Activated CD4-positive, alpha-beta T cell treated with anti-CD3 and anti-CD28 coated beads for 48 hours (primary cell): Measurements from ENCODE around the gene NME7.

ENCODE experiments used
- DNase-seq: peaks from one replicate; pipeline ENCODE4 v3.0.0-alpha.2; 2020

The NME7 gene

DNA sequence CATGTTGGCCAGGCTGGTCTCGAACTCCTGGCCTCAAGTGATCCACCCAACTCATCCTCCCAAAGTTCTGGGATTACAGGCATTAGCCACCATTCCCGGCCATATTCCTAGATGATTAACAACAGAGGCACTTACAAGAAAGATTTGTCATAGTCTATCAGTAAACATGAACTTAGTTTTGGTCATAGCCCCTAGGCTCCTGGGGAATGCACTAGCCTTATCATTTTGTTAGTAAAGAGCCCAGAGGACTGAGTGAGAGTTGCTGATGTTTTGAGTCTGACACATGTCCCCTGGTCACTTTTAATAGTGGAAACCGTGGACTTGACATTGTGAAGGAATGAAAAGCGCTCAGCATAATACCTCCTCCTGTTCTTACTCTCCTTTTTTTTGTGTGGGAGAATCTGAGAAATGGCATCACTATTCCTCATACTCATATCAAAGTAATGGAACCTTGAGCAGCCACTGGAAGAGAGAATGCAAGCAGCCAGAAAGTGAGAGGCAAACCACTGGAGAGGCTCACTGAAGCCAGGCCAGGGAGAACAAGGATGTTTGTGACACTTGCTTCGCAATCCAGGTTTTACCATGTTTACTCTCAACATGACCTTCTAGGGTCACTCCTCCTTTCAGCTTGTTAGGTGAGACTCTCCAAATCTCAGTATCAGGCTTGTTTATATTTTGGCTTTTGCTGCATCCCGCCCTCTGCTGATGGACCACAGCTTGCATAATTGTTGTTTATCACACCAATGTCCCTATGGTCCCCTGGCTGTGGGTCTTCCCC, 246.3 kb downstream of the NME7 start:
- DNase-seq: no peak

DNA sequence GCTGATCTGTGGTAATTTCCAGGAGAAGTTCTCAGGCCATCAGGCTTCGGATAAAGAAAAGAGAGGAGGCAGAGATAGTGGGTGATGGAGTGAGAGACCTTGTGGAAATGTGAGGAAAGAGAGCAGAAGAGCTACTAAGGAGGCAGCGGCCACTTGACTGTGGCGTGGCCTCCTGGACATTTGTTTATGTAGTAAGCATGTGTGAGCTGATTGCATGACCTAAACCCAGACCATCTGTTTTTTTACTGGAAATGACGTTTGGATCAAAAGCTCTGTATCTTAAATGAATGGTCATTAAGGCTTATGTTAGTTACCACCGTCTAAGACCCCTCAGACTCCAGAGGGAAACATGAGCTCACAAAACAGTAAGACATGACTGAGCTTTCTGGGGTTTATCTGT, 247.5 kb downstream of the NME7 start:
- no peak for DNase-seq

GRCh38 chr1:169119405-169119804, 248.2 kb downstream of the NME7 start:
- DNase-seq: no peak

DNA sequence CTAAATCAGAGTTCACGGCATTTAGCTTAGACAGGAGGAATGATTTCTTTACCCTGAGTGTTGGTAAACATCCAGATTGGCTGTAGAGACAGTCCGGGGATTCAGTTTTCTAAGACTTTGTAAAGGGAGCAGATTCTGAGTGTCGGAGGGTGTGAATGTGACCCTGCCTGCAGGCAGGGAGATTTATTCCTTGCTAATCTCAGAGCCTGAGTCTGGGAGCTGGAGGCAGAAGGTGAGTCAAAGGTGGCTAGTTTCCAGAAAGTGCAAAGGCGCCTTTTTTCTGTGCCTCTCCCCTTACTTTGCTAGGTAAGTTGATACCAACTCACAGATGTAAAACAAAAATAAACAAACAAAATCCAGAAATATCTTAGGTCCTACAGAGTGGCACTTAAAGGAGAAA, 249.4 kb downstream of the NME7 start:
- no peak for DNase-seq

- DNase-seq: no peak
Measured at GRCh38 chr1:169117599-169117998, 250.0 kb downstream of the NME7 start.

DNA sequence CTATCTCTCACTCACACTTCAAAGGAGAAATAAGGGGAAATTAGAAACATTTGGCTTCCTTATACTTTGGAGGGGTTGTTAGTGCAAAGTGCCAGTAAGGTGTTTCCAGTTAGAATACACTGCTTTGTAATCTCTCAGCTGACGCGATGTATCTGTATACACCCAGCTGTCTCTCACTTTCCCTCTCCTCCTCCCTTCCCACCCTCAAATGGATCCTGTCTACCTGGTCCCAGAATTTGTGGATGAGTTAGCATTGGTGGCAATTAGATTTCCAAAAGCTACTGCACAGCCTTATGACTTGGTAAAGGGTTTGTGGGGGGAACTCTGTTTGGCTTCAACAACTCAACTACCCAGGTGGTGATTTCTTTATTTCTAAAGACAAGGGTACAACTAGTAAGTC, 250.6 kb downstream of the NME7 start:
- DNase-seq: no peak

- DNase-seq: peak; percentile 54
Measured at GRCh38 chr1:169115891-169116585, 251.6 kb downstream of the NME7 start.

GRCh38 chr1:169113613-169114119, 253.9 kb downstream of the NME7 start:
- no peak for DNase-seq

DNA sequence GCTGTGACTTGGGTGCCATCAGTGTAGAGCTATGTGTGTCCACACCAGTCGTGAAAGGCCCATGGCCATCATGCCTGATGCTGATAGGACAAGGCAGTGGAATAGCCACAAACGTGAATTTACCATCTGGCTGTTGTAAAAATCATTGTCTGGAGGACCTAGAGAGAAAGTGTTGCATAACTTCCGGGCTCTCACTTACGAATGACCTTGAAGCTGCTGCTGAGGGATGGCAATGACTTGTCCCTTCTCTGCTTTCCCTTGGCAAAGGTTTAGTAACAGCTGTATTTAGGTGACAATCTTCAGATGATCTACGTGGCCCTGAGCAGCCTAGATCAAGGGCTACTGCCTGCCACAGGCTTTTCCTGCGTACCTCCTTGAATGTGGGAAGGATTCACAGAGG, 255.4 kb downstream of the NME7 start:
- no peak for DNase-seq

DNA sequence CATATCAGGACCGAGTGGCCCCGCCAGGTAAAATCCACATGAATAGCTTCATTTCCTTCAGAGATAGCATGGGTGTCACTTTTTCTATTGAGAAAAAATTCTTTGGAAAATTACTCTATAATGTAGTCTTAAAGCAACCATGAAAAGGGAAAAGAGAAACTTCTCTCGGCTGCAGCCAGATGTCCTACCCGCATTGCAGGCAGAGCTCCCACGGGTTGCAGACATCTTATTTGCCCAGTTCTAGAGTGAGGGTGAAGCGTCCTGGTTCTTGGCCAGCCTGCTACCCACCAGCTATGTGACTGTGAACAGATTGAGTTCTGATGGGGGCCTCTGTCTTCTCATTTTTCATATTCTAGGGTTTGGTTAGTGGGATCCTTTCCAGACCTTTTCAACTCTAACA, 256.1 kb downstream of the NME7 start:
- no peak for DNase-seq

GRCh38 chr1:169110689-169111447, 256.7 kb downstream of the NME7 start:
- DNase-seq: no peak

DNA sequence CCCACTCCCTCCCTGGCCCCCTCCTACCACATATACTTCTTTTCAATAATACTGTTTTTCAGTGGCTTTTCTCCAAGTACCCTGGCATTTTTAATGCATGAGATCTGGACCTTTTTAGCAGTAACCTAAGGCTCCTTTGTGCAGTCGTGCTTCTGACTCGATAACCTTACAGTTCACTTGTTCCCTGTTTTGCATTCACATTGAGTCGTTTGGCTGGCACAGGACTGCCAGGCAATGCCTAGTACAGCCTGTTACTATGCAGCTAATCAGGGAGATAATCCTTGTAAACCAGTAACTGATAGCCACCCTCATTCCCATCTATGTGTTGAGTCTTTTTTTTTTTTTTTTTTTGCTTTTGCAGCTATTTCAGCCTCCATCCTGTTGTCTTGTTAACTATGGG, 257.4 kb downstream of the NME7 start:
- DNase-seq: no peak

- DNase-seq: no peak
Measured at GRCh38 chr1:169109561-169110134, 257.9 kb downstream of the NME7 start.

GRCh38 chr1:169108863-169109560, 258.6 kb downstream of the NME7 start:
- DNase-seq: peak; percentile 17

- DNase-seq: no peak
Measured at GRCh38 chr1:169108223-169108622, 259.4 kb downstream of the NME7 start.

- DNase-seq: peak; percentile 56
Measured at GRCh38 chr1:169107603-169108208, 259.9 kb downstream of the NME7 start.

- peak; percentile 31 for DNase-seq
Measured at GRCh38 chr1:169106921-169107602, 260.5 kb downstream of the NME7 start.

GRCh38 chr1:169106095-169106920, 261.3 kb downstream of the NME7 start, which contains the start of gene ATP1B1:
ATP1B1 (plus strand) TSS chr1:169106690; CDS start chr1:169106830, 140 bp downstream.
- DNase-seq: peak; percentile 85

DNA sequence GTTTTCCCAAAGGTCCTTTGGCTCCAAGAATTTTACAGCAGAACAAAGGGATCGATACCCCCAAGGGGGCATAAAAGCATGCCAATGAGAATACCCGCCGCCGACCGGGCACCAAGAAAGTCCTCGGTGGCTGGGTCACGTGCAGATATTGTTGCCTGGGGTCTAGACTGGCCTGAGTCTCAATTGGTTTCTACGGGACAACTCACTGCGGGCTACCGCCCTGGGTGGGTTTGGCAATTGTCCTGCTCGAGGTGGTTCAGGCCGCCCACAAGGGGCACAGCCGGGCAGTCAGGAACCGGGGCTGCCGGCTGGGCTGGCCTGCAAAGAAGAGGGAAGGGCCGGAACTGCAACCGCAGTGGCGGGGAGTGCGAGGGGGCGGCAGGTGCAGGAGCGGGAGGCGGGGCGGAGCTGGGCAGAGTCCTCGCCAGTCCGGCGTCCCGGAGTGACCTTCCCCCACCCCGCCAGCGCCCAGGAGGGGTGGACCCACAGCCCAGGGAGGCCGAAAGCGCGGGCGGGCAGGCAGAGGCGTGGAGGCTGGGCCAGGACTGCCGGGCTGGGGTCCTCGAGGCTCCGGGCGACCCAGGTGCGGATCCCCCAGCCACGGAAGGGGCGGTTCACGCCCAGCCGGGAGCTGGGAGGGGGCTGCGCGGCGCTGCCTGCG, 262.0 kb downstream of the NME7 start:
- DNase-seq: peak; percentile 15

- no peak for DNase-seq
Measured at GRCh38 chr1:169105087-169105433, 262.5 kb downstream of the NME7 start.
